ENCODE data around the gene PNLIP. TPM values are rescaled to one million over a fixed set of nuclear protein-coding genes. Genes with fewer than 3 reads are reported as not detected.

The PNLIP gene
- total and polyA plus RNA-seq, 12 donors: 0.16 to 2.2 (median 0.90) TPM; not detected in 4

DNA sequence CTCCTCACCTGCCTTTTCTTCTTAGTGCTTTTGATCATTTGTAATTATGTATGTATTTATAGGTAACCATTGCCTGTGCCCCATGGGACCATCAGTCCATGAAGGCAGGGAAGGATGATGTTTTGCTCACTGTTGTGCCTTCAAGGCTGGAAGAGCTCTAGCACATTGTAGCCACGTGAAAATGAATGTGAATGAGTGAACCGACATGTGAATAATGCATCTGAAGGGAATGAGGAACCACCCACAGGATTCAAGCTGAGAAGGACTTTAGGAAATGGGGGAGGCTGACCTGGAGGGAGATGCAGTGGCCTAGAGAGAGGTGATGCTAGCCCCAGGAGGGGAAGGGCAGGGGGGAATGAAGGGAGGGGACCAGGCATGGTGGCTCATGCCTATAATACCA, 69.1 kb downstream of the PNLIP start:
- TF ChIP-seq, protein P1, sequence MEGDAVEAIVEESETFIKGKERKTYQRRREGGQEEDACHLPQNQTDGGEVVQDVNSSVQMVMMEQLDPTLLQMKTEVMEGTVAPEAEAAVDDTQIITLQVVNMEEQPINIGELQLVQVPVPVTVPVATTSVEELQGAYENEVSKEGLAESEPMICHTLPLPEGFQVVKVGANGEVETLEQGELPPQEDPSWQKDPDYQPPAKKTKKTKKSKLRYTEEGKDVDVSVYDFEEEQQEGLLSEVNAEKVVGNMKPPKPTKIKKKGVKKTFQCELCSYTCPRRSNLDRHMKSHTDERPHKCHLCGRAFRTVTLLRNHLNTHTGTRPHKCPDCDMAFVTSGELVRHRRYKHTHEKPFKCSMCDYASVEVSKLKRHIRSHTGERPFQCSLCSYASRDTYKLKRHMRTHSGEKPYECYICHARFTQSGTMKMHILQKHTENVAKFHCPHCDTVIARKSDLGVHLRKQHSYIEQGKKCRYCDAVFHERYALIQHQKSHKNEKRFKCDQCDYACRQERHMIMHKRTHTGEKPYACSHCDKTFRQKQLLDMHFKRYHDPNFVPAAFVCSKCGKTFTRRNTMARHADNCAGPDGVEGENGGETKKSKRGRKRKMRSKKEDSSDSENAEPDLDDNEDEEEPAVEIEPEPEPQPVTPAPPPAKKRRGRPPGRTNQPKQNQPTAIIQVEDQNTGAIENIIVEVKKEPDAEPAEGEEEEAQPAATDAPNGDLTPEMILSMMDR (IDR thresholded peaks at IDR 0.05): no peak
- no peak for TF ChIP-seq POLR2A (IDR thresholded peaks at IDR 0.05)
- no peaks in the 10 kb centered on the region for H3K27me3 ChIP-seq
- no peak overlapping the region for H3K27ac ChIP-seq
- 46 to 61% (median 50%) methylated on average over 2 of the region's 2 CpGs for WGBS, 4 donors
- H3K36me3 ChIP-seq (replicated peaks in 1 of 2): no peaks in the 10 kb centered on the region
- no peaks in the 10 kb centered on the region for H3K4me1 ChIP-seq (replicated peaks in 1 of 2)
- DNase-seq: no peak
- H3K4me3 ChIP-seq: no peak overlapping the region
- intact Hi-C loops (cut with DNase I): no loop called here
- no peaks in the 10 kb centered on the region for H3K9me3 ChIP-seq (replicated peaks in 1 of 3)

DNA sequence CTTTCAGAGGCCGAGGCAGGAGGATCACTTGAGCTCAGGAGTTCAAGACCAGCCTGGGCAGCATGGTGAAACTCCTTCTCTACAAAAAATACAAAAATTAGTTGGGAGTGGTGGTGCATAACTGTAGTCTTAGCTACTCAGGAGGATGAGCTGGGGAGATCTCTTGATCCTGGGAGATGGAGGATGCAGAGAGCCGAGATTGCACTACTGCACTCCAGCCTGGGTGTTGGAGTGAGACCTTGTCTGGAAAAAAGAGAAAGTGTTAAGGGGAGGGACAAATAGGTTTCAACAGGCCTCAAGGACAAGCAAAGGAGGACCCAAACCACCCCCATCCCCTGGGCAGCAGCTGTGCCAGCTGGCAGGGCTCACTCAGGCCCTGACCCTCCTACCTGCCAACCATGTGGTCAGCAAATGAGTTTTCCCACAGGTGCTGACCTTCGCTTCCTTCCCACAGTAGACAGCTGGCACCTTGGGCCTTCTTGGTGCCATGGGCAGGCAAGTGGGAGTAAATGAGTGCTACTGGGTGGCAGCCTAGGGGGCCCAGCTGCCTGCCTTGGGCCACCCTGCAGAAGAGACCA, 69.6 kb downstream of the PNLIP start:
- 86 to 100% (median 88%) methylated on average over 2 to 3 of the region's 3 CpGs for WGBS, 4 donors
- DNase-seq: no peak
- Histone ChIP-seq H3K9me3 (replicated peaks in 1 of 3) (no peaks in the 10 kb centered on the region), H3K27ac (no peak overlapping the region), H3K36me3 (replicated peaks in 1 of 2) (no peaks in the 10 kb centered on the region), H3K4me3 (no peak overlapping the region), H3K4me1 (replicated peaks in 1 of 2) (no peaks in the 10 kb centered on the region), H3K27me3 (no peaks in the 10 kb centered on the region)
- TF ChIP-seq, protein P1 (IDR thresholded peaks at IDR 0.05): no peak
- no peak for TF ChIP-seq POLR2A (IDR thresholded peaks at IDR 0.05)
- intact Hi-C loops (cut with DNase I): no loop called here

Small RNA genes lying within 50 kb of the gene (small RNA-seq; reads per million reads assigned to genes)
- gene RNU6-1090P: 0 reads per million in 2 donors

Other genes starting within 250 kb of the PNLIP start
- gene CCDC172, start 221.5 kb upstream of the PNLIP start, total RNA-seq: not detected
- 1 to 10 TPM in 1 of 3 donors, under 1 TPM in 1, not detected in 1; 0.16 to 1.5 TPM for gene CCDC172, start 221.5 kb upstream of the PNLIP start, polyA plus RNA-seq
- under 1 TPM in 3 of 9 donors, not detected in 6; 0.11 to 0.14 (median 0.11) TPM for gene PNLIPRP3, start 118.1 kb upstream of the PNLIP start, total RNA-seq
- gene PNLIPRP3, start 118.1 kb upstream of the PNLIP start, polyA plus RNA-seq: not detected
- gene PNLIPRP1, start 45.0 kb downstream of the PNLIP start, total RNA-seq: 1 to 10 TPM in 2 of 9 donors, under 1 TPM in 1, not detected in 6; 0.56 to 1.5 (median 1.4) TPM
- under 1 TPM in 2 of 3 donors, not detected in 1; 0.24 to 0.88 TPM for gene PNLIPRP1, start 45.0 kb downstream of the PNLIP start, polyA plus RNA-seq
- gene PNLIPRP2, start 75.0 kb downstream of the PNLIP start, total RNA-seq: 1 to 10 TPM in 1 of 9 donors, under 1 TPM in 3, not detected in 5; 0.84 to 1.1 (median 0.94) TPM
- under 1 TPM in 2 of 3 donors, not detected in 1; 0.15 to 0.44 TPM for gene PNLIPRP2, start 75.0 kb downstream of the PNLIP start, polyA plus RNA-seq
- gene HSPA12A, start 196.6 kb downstream of the PNLIP start, total RNA-seq: 10 to 100 TPM; 28.9 to 61.3 (median 49.5) TPM
- gene HSPA12A, start 196.6 kb downstream of the PNLIP start, polyA plus RNA-seq: 10 to 100 TPM; 20.1 to 35.7 (median 21.8) TPM

Measured in adrenal gland (tissue), 12 donors.